ENCODE data around the gene LPAR3. TPM values are rescaled to one million over a fixed set of nuclear protein-coding genes. Genes with fewer than 3 reads are reported as not detected.

LPAR3 gene
- total and polyA plus RNA-seq, 2 of the 4 experiments (the other 2 are of a cell fraction): 0.09 to 0.18 TPM

DNA sequence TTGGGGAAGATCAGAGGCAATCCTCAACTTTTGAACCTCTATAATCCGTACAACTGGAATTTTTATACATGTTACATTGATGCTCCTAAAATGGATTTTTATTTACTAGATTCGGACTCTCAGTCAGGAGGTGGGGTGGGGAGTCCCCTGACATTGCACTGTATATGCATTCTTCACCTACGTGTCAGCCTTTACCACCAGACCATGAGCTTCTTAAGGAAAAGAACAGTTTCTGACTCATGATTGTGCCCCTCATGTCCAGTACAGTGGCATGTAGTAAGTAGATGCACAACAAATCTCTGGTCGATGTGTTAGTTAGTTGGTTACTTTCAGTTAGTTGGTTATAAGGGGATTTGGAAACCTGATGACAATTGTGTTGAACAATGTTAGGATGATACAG is 15.4 kb downstream of the LPAR3 start:
- H3K27me3 ChIP-seq (ENCODE audit: control insufficient read depth, insufficient read depth, low read length): no peaks in the 10 kb centered on the region
- ATAC-seq (ENCODE audit: low read depth): peak; percentile 69
- H3K4ac ChIP-seq (ENCODE audit: low read depth, low read length): peak overlapping the region; percentile 63; the same call in 1 of the 2 replicates
- no CpG with 5 or more reads among the region's 4 CpGs for WGBS, 2 experiments (ENCODE audit: extremely low coverage in 2 of 2, insufficient read length in 1 of 2)
- dilution Hi-C loops (cut with HindIII; ENCODE audit: low sequenced_read_pairs, unreplicated experiment): no loop called here
- no peak overlapping the region for H3K4me2 ChIP-seq (ENCODE audit: low read depth, low read length)
- no peak overlapping the region for H2BK5ac ChIP-seq (ENCODE audit: low read depth, low read length, poor library complexity, severe bottlenecking)
- peaks cover 2% of the 10 kb centered on the region; the same call in 1 of the 2 replicates for H3K9me3 ChIP-seq (ENCODE audit: control insufficient read depth, insufficient read depth, low read length)
- intact Hi-C loops (cut with micrococcal nuclease): no loop called here
- TF ChIP-seq RCOR1 (IDR thresholded peaks at IDR 0.05; ENCODE audit: insufficient replicate concordance, low read length): no peak
- TF ChIP-seq BHLHE40 (IDR thresholded peaks at IDR 0.05; ENCODE audit: low read depth, low read length): no peak
- no peak for TF ChIP-seq RAD21 (IDR thresholded peaks at IDR 0.05; ENCODE audit: low read length)
- TF ChIP-seq SMC3 (IDR thresholded peaks at IDR 0.05; ENCODE audit: low read depth, low read length): no peak
- no peak for TF ChIP-seq ELK1 (IDR thresholded peaks at IDR 0.05; ENCODE audit: borderline replicate concordance, low read depth, low read length)
- no peak for TF ChIP-seq FOS (IDR thresholded peaks at IDR 0.05; ENCODE audit: low read depth, low read length)
- no peak for TF ChIP-seq CTCF (conservative IDR thresholded peaks at IDR 0.05; ENCODE audit: low read depth, low read length)
- TF ChIP-seq NFE2L2 (IDR thresholded peaks at IDR 0.05; ENCODE audit: low read depth, low read length): no peak
- no peak for TF ChIP-seq POLR2A (IDR thresholded peaks at IDR 0.05; ENCODE audit: low read depth, low read length)
- TF ChIP-seq RFX5 (IDR thresholded peaks at IDR 0.05; ENCODE audit: low read depth, low read length): no peak
- no peak for TF ChIP-seq CHD1 (IDR thresholded peaks at IDR 0.05; ENCODE audit: low read depth, low read length)
- no peak for TF ChIP-seq MXI1 (IDR thresholded peaks at IDR 0.05; ENCODE audit: borderline replicate concordance, low read depth, low read length)
- TF ChIP-seq CEBPB (IDR thresholded peaks at IDR 0.05; ENCODE audit: low read depth, low read length): no peak
- TF ChIP-seq MAFK (IDR thresholded peaks at IDR 0.05; ENCODE audit: low read depth, low read length): no peak
- TF ChIP-seq, protein P1, sequence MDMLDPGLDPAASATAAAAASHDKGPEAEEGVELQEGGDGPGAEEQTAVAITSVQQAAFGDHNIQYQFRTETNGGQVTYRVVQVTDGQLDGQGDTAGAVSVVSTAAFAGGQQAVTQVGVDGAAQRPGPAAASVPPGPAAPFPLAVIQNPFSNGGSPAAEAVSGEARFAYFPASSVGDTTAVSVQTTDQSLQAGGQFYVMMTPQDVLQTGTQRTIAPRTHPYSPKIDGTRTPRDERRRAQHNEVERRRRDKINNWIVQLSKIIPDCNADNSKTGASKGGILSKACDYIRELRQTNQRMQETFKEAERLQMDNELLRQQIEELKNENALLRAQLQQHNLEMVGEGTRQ (IDR thresholded peaks at IDR 0.05; ENCODE audit: low read depth, low read length): no peak
- no peak for TF ChIP-seq MAZ (IDR thresholded peaks at IDR 0.05; ENCODE audit: borderline replicate concordance, low read depth, low read length)
- H3K4me1 ChIP-seq (ENCODE audit: control insufficient read depth, insufficient read depth, low read length): peaks cover 2% of the 10 kb centered on the region; the same call in 1 of the 2 replicates
- no peaks in the 10 kb centered on the region for H3K79me1 ChIP-seq (ENCODE audit: low read depth in 1 of 2, low read length in 2 of 2)
- H4K20me1 ChIP-seq (ENCODE audit: insufficient read depth, low read length): no peaks in the 10 kb centered on the region
- no peak overlapping the region for H3K9ac ChIP-seq (ENCODE audit: low read depth, low read length)
- in situ Hi-C loops (cut with MboI; ENCODE audit: low sequenced_read_pairs): no loop called here
- no peak overlapping the region for H3K27ac ChIP-seq (ENCODE audit: insufficient read depth, low read length)
- no peak overlapping the region for H2AFZ ChIP-seq (replicated peaks; ENCODE audit: low read length, poor library complexity)
- peak overlapping the region; percentile 61; the same call in 1 of the 2 replicates for H2AK5ac ChIP-seq (ENCODE audit: low read depth, low read length)
- no peak overlapping the region for H3K56ac ChIP-seq (ENCODE audit: extremely low read depth, insufficient read depth, low read length)
- peak overlapping the region; percentile 71 for H2BK20ac ChIP-seq (ENCODE audit: low read depth, low read length)
- no peak overlapping the region for H2AK9ac ChIP-seq (replicated peaks; ENCODE audit: low read depth, low read length, poor library complexity)
- peak overlapping the region; percentile 44; the same call in 1 of the 3 replicates for H2BK15ac ChIP-seq (ENCODE audit: low read depth, low read length)
- H3K36me3 ChIP-seq (ENCODE audit: control insufficient read depth, insufficient read depth, low read length): no peaks in the 10 kb centered on the region
- DNase-seq: peak; percentile 83
- ChIA-PET CTCF (no interaction called here), POLR2A (ENCODE audit: unreplicated experiment) (no interaction called here)
- no peak overlapping the region for H3K4me3 ChIP-seq (ENCODE audit: insufficient read depth, low read depth, low read length)
- H3K14ac ChIP-seq (replicated peaks; ENCODE audit: low read depth, low read length): peak overlapping the region; percentile 78; the same call in 1 of the 2 replicates
- H4K5ac ChIP-seq (ENCODE audit: low read depth, low read length): no peak overlapping the region
- peak overlapping the region; percentile 67 for H2BK120ac ChIP-seq (ENCODE audit: low read depth, low read length)
- peak overlapping the region in 1 of 2 experiments; percentile 9; a peak in 1 of 4 replicates for H4K8ac ChIP-seq (ENCODE audit: low read depth in 2 of 2, low read length in 2 of 2)
- peak overlapping the region; percentile 23; the same call in 1 of the 2 replicates for H3K23ac ChIP-seq (ENCODE audit: low read depth, low read length)
- BruUV-seq (replicated peaks): no TSS peak
- H4K91ac ChIP-seq (ENCODE audit: insufficient read depth, low read depth, low read length): peak overlapping the region; percentile 63; the same call in 1 of the 2 replicates
- H3K9me1 ChIP-seq (ENCODE audit: insufficient read depth, low read length): no peaks in the 10 kb centered on the region; the same call in 1 of the 2 replicates
- no peak overlapping the region for H3K18ac ChIP-seq (ENCODE audit: low read depth, low read length)

Measured in IMR-90 (cell line).